GM21360 (cell line): ENCODE measurements around the gene CBLN4.

ENCODE experiments used
- ATAC-seq: cut with Tn5 transposase; IDR thresholded peaks from one replicate; pipeline ENCODE4 v1.9.1; 2021; ENCODE audit warnings: mild to moderate bottlenecking, moderate library complexity; ENCODE audit not compliant: unreplicated experiment

Gene CBLN4

GRCh38 chr20:55947701-55948100 lies 57.6 kb downstream of the CBLN4 start:
- ATAC-seq: no peak
